Measurements from ENCODE around the gene RAPGEF1. TPM values are rescaled to one million over a fixed set of nuclear protein-coding genes. Genes with fewer than 3 reads are reported as not detected.

The RAPGEF1 gene
- total RNA-seq, 1 donor from 2014 or later = 94.3 TPM

- H3K4me1 Mint-ChIP-seq (ENCODE audit: unreplicated experiment) = peaks cover 95% of the 10 kb centered on the region
- H3K9me3 Mint-ChIP-seq (ENCODE audit: unreplicated experiment) = no peaks in the 10 kb centered on the region
- no peak for DNase-seq (ENCODE audit: extremely low spot score, unreplicated experiment)
- no peak overlapping the region for H3K4me3 Mint-ChIP-seq (ENCODE audit: unreplicated experiment)
- no peaks in the 10 kb centered on the region for H3K27me3 Mint-ChIP-seq (ENCODE audit: unreplicated experiment)
- TF ChIP-seq CTCF (IDR thresholded peaks at IDR 0.05) = no peak
- peak overlapping the region; percentile 97 for H3K27ac Mint-ChIP-seq (ENCODE audit: unreplicated experiment)
- H3K36me3 Mint-ChIP-seq (ENCODE audit: unreplicated experiment) = no peaks in the 10 kb centered on the region
Measured at GRCh38 chr9:131676431-131676972, 63.4 kb downstream of the RAPGEF1 start.

DNA sequence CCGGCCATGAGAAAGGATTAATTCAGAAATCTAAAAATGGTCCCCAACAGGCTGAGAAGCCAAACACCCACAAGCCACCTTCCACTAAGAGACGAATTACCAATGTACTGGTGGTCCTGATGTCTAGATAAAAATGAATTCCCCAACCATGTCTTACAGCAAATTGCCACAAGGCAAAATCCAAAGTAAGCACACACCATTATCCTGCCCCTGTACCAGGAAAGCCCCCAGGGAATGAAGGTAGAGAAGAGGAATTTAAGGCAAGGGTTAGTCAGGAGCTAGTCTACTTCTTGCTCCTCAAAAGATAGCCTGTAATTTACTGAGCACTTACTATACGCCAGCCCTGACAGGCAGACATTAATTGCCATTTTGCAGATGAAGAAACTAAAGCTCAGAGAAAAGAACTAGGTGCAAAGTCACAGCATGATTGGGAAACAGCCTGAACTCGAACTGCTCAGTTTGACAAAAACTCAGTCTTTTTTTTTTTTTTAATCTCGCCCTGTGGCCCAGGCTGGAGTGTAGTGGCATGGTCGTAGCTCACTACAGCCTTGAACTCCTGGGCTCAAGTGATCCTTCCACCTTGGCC is 64.3 kb downstream of the RAPGEF1 start:
- Mint-ChIP-seq H3K27me3 (ENCODE audit: unreplicated experiment) (no peaks in the 10 kb centered on the region), H3K9me3 (ENCODE audit: unreplicated experiment) (no peaks in the 10 kb centered on the region), H3K4me3 (ENCODE audit: unreplicated experiment) (no peak overlapping the region), H3K4me1 (ENCODE audit: unreplicated experiment) (peaks cover 98% of the 10 kb centered on the region), H3K27ac (ENCODE audit: unreplicated experiment) (peak overlapping the region; percentile 97), H3K36me3 (ENCODE audit: unreplicated experiment) (no peaks in the 10 kb centered on the region)
- DNase-seq (ENCODE audit: extremely low spot score, unreplicated experiment) = no peak
- TF ChIP-seq CTCF (IDR thresholded peaks at IDR 0.05) = no peak

GRCh38 chr9:131674425-131675421 is 65.2 kb downstream of the RAPGEF1 start:
- Mint-ChIP-seq H3K9me3 (ENCODE audit: unreplicated experiment) (no peaks in the 10 kb centered on the region), H3K36me3 (ENCODE audit: unreplicated experiment) (no peaks in the 10 kb centered on the region), H3K27ac (ENCODE audit: unreplicated experiment) (peak overlapping the region; percentile 97), H3K4me1 (ENCODE audit: unreplicated experiment) (peaks cover 99% of the 10 kb centered on the region), H3K4me3 (ENCODE audit: unreplicated experiment) (no peak overlapping the region), H3K27me3 (ENCODE audit: unreplicated experiment) (no peaks in the 10 kb centered on the region)
- no peak for DNase-seq (ENCODE audit: extremely low spot score, unreplicated experiment)
- no peak for TF ChIP-seq CTCF (IDR thresholded peaks at IDR 0.05)

DNA sequence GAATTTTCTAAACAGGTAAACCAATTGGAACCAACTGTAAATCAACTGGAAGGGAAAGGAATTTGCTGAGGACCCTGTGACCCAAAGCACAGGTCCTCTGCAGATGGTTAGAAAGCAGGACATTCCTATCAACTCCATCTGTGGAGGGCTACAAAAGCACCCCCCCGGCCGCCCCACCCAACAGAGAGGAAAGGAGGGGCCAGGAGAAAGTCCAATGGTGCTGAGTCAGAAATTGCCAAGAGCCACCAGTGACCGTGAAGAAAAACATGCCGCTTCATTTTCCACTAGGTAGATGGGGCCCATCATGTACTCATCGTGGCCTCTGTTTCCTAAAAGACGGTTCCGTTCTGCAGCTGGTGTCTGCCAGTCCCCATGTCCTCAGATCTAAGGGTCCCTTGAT is 66.3 kb downstream of the RAPGEF1 start:
- H3K9me3 Mint-ChIP-seq (ENCODE audit: unreplicated experiment) = no peaks in the 10 kb centered on the region
- peak overlapping the region; percentile 36 for H3K4me3 Mint-ChIP-seq (ENCODE audit: unreplicated experiment)
- no peaks in the 10 kb centered on the region for H3K27me3 Mint-ChIP-seq (ENCODE audit: unreplicated experiment)
- DNase-seq (ENCODE audit: extremely low spot score, unreplicated experiment) = no peak
- no peak for TF ChIP-seq CTCF (IDR thresholded peaks at IDR 0.05)
- H3K36me3 Mint-ChIP-seq (ENCODE audit: unreplicated experiment) = no peaks in the 10 kb centered on the region
- peak overlapping the region; percentile 97 for H3K27ac Mint-ChIP-seq (ENCODE audit: unreplicated experiment)
- H3K4me1 Mint-ChIP-seq (ENCODE audit: unreplicated experiment) = peaks cover 99% of the 10 kb centered on the region

- peaks cover 98% of the 10 kb centered on the region for H3K4me1 Mint-ChIP-seq (ENCODE audit: unreplicated experiment)
- H3K27me3 Mint-ChIP-seq (ENCODE audit: unreplicated experiment) = no peaks in the 10 kb centered on the region
- H3K36me3 Mint-ChIP-seq (ENCODE audit: unreplicated experiment) = no peaks in the 10 kb centered on the region
- no peaks in the 10 kb centered on the region for H3K9me3 Mint-ChIP-seq (ENCODE audit: unreplicated experiment)
- DNase-seq (ENCODE audit: extremely low spot score, unreplicated experiment) = no peak
- TF ChIP-seq CTCF (IDR thresholded peaks at IDR 0.05) = no peak
- H3K27ac Mint-ChIP-seq (ENCODE audit: unreplicated experiment) = peak overlapping the region; percentile 97
- no peak overlapping the region for H3K4me3 Mint-ChIP-seq (ENCODE audit: unreplicated experiment)
Measured at GRCh38 chr9:131673068-131673467, 66.8 kb downstream of the RAPGEF1 start.
